GM18870 (cell line): ENCODE data around the gene SZRD1.

Experiments used
- ATAC-seq: cut with Tn5 transposase; IDR thresholded peaks from one replicate; pipeline ENCODE4 v1.9.1; 2021; ENCODE audit warnings: moderate library complexity; ENCODE audit not compliant: unreplicated experiment

SZRD1 gene

GRCh38 chr1:16393570-16394521 lies 26.8 kb downstream of the SZRD1 start:
- no peak for ATAC-seq

- no peak for ATAC-seq
Measured at GRCh38 chr1:16394977-16395376, 27.9 kb downstream of the SZRD1 start.

GRCh38 chr1:16396591-16396990 lies 29.5 kb downstream of the SZRD1 start:
- ATAC-seq, result no peak

- no peak for ATAC-seq
Measured at GRCh38 chr1:16397120-16397519, 30.1 kb downstream of the SZRD1 start.

- ATAC-seq, result no peak
Measured at GRCh38 chr1:16398371-16398953, 31.4 kb downstream of the SZRD1 start.

- no peak for ATAC-seq
Measured at GRCh38 chr1:16402742-16403141, 35.7 kb downstream of the SZRD1 start.

- ATAC-seq, result no peak
Measured at GRCh38 chr1:16405441-16405840, 38.4 kb downstream of the SZRD1 start.

GRCh38 chr1:16406868-16407267 lies 39.8 kb downstream of the SZRD1 start:
- no peak for ATAC-seq

- no peak for ATAC-seq
Measured at GRCh38 chr1:16409536-16410152, 42.6 kb downstream of the SZRD1 start.

GRCh38 chr1:16410803-16411202 lies 43.8 kb downstream of the SZRD1 start:
- no peak for ATAC-seq

- ATAC-seq, result no peak
Measured at GRCh38 chr1:16413191-16413590, 46.1 kb downstream of the SZRD1 start.

- no peak for ATAC-seq
Measured at GRCh38 chr1:16418823-16419425, 51.9 kb downstream of the SZRD1 start.

GRCh38 chr1:16420424-16421118 lies 53.5 kb downstream of the SZRD1 start:
- peak; percentile 82 for ATAC-seq

GRCh38 chr1:16421201-16421600 lies 54.2 kb downstream of the SZRD1 start:
- ATAC-seq, result no peak

- ATAC-seq, result no peak
Measured at GRCh38 chr1:16422041-16422440, 55.0 kb downstream of the SZRD1 start.

- no peak for ATAC-seq
Measured at GRCh38 chr1:16425125-16426025, 58.3 kb downstream of the SZRD1 start.

- ATAC-seq, result no peak
Measured at GRCh38 chr1:16430606-16431005, 63.6 kb downstream of the SZRD1 start.

GRCh38 chr1:16433030-16433429 lies 66.0 kb downstream of the SZRD1 start:
- no peak for ATAC-seq

GRCh38 chr1:16434007-16434406 lies 67.0 kb downstream of the SZRD1 start:
- ATAC-seq, result no peak

GRCh38 chr1:16434501-16434900 lies 67.5 kb downstream of the SZRD1 start:
- no peak for ATAC-seq
